HG03135 (cell line): ENCODE data around the gene MYO18B.

Experiments used
- ATAC-seq: cut with Tn5 transposase; IDR thresholded peaks from one replicate; pipeline ENCODE4 v1.9.1; 2021; ENCODE audit warnings: mild to moderate bottlenecking, moderate library complexity; ENCODE audit not compliant: unreplicated experiment

Gene MYO18B

GRCh38 chr22:26031641-26032040 is 289.7 kb downstream of the MYO18B start:
- ATAC-seq = no peak

GRCh38 chr22:26033071-26033470 is 291.1 kb downstream of the MYO18B start:
- no peak for ATAC-seq

GRCh38 chr22:26033586-26033985 is 291.6 kb downstream of the MYO18B start:
- ATAC-seq = no peak

GRCh38 chr22:26035523-26035922 is 293.5 kb downstream of the MYO18B start:
- ATAC-seq = no peak

GRCh38 chr22:26038365-26038764 is 296.4 kb downstream of the MYO18B start:
- ATAC-seq = no peak

GRCh38 chr22:26041931-26042330 is 299.9 kb downstream of the MYO18B start:
- ATAC-seq = no peak

DNA sequence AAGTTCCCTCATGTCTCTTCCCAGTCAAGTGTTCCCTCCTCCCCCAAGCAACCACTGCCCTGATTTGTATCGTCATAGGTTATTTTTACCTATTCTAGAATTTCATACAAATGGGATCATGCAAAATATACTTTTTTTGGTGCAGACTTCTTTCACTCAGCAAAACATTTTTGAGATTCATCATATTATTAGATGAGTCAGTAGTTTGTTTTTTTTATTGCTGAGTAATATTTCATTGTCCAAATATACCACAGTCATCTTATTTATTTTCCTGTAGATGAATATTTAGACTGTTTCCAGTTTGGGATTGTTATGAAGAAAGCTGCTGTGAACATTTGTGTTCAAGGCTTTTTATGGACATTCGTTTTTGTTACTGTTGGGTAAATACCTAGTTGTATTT is 301.0 kb downstream of the MYO18B start:
- ATAC-seq = no peak

DNA sequence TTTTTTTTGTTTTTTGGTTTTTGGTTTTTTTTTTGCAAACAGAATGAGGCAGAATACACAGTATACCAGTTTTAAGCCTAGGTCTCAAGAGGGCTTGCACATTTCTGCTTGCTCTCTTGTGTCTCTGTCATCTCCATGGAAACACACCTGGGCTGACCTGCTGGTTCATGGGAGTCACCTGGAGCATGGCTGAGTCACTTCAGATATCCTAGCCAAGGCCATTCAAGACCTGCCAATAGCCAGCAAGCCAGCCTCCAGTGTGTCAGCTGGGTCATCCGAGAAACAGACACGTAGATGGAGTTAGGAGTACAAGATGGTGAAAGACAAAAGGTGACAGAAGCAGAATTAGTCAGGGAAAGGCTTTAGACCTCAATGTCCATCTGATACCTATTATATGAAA is 303.1 kb downstream of the MYO18B start:
- no peak for ATAC-seq

DNA sequence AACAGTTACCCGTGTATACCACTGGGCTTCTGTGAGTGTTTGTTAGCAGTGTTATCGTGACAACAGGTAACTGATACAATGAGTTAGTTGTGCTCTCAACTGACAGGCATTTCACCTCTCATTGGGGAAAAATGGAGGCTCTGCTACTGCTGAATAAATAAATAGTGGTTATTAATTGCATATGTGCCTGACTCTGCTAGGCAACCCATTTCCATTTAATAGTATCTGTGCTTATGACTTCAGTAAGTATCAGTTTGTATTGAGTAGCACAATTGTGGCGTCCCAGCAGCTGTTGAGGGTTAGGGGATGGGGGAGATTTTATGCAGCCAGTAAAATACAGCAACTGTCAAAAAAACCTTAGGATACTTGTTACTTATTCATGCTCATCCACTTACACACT is 303.9 kb downstream of the MYO18B start:
- no peak for ATAC-seq

- no peak for ATAC-seq
Measured at GRCh38 chr22:26047516-26047915, 305.5 kb downstream of the MYO18B start.

GRCh38 chr22:26047920-26048319 is 305.9 kb downstream of the MYO18B start:
- ATAC-seq = no peak

DNA sequence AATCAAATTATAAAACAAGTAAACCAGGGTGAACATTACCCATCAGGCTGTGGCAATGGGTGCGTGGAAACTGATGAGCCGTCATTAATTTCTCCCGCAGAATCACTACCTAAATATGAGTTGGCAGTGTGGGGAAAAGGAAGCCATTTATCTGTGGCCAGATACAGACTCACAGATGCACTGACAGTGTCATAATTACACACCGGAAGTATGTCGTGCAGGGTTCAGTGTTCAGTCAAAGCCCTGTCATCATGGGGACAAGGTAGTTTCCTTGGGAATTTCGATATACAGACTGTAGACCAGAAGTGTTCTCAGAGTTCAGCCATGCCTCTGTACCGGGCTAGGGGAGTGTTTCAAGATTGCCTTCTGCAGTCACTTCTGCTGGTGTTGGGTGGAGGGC is 308.1 kb downstream of the MYO18B start:
- no peak for ATAC-seq

DNA sequence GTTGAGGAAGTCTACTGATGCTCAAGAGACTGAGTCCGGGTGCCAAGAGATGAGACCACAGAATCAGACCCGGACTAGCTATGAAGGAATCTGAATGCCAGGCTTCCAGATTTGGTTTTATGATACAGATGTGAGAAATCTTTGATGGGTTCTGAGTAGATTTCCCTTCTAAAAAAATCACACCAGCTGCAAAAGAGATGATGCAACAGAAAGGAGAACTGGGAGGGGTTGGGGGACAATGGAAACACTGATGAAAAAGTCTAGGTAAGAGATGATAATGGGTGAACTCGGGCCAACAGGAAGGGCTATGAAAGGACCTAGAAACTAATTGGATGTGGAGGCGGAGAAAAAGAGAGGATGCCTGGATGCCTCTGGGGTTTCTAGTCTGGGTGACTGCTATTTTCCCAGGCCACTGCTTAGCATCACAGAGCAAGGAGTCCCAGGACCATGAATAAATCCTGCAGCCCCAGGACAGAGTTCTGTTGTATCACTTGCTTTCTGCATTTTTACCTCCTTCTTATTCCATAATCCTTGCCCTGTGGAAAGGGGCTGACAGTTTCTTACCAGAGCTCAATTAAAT is 311.8 kb downstream of the MYO18B start:
- no peak for ATAC-seq

- ATAC-seq = no peak
Measured at GRCh38 chr22:26054841-26055605, 313.0 kb downstream of the MYO18B start.

DNA sequence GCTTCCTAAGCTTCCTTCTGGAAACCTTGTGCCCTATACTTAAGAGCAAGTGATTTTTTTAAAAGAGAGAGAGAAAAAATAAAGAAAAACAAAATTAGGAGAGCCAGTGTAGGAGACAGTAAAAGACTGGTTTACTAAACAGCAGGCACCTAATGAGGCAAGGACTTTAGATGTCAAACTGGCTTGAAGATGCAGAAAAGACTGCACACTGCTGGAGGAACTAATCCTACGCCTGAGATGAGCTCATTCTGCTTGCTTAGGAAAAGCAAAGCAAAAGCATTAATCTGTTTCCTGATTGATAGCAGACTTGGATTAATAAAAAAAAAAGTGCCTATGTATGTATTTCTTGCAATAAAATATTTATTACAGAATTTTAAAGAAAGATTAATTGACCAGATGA is 313.7 kb downstream of the MYO18B start:
- ATAC-seq = no peak

DNA sequence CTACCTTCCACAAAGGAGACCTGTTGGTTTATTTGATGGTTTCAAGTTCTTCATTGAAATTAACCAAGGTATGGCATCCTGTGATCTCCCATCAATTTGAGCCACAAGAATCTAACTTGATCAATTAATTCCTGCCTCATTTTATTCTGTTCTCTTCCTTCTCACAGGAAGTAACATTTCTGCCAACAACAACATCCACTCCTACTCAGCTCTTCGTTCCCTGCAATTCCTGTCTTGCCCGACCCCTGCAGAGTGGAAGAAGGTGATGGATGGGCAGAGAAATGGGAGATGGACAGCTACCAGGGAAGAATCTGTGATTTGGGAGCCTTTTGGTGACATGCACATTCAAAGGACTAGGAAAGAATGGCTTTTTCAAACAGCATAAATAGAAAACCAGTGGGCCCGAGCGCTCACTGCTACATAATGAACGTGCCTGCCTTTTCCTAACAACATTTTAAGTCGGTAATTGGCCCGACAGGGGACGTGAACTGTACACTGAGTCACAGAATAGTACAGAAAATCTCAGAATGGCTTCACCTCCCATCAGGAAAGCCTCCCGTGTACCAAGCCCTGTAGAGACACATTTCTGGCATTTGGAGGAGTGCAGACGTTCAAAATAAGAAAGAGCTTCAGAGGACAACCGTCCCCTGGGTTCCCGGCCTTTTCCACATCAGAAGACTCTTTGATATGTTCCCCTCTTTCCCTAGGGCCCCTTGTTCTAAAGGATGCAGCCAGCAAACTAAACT is 314.6 kb downstream of the MYO18B start:
- ATAC-seq = no peak

DNA sequence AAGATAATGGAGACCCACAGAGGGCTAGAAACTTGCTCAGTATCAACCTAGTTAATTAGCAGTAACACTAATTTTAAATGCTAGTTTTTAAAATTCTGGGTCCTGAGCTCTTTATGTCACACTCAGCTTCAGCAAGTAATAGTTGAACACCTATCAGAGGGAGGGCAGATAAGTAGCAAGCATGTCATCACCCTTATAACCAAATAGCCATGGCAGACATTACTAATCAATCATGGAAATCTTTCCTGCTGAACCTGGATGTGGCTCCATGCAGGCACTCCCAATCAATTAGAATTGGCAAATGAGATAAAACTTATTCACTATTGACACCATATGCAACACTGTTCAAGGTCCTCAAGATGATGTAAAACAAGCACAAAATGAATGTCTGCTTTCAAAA is 315.7 kb downstream of the MYO18B start:
- ATAC-seq = no peak

- ATAC-seq = no peak
Measured at GRCh38 chr22:26064048-26064447, 322.1 kb downstream of the MYO18B start.

- ATAC-seq = no peak
Measured at GRCh38 chr22:26065847-26066246, 323.9 kb downstream of the MYO18B start.

- ATAC-seq = no peak
Measured at GRCh38 chr22:26066534-26066933, 324.5 kb downstream of the MYO18B start.

DNA sequence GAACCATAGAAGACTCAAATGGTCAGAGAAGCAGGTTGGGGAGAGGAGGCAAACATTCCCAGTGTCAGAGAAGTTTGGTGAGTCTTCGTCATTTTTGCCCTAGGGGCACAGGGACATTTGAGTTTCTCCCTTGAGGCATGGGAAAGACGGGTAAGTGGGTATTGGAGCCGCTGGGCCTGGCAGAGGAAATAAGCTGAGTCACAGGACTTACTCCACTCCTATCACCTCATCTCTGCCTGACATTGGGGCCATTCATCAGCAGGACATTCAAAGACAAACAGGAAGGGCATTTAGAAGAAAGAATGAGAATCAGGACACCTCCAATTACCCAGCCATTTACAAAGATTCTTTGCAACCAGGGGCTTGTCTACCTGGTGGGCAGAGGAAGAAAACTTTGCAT is 326.6 kb downstream of the MYO18B start:
- no peak for ATAC-seq

DNA sequence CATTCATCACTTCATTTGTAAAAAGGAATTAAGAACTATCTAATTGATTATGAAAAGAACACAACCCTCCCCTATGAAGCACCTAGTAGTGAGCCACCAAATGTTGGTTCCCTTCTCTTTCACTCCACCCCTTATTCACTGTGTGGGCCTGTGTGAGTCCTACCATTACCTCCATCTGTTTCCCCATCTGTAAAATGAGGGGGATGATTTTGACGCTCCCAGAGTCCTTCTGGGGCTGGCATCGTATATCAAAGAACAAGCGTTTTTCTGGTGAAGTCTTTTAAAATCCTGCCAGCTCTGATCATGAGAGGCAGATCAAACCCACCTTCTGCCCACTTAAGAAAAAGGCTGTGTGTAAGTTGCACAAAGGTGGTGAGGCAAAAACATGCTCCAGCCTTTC is 330.6 kb downstream of the MYO18B start:
- ATAC-seq = no peak
